GM12878 (cell line): ENCODE results near the gene CDC25A. TPM values are rescaled to one million over a fixed set of nuclear protein-coding genes. Genes with fewer than 3 reads are reported as not detected.

ENCODE experiments used
- ATAC-seq: fragments of 200-7000 bp; cut with Tn5 transposase; 3 replicates; pipeline ENCODE4 v1.9.1; 2020; ENCODE audit warnings: mild to moderate bottlenecking, moderate library complexity
- BruUV-seq: library from RNA; stranded (reverse); fragments of 400-500 nt; replicated peaks from 2 replicates; lab custom pipeline; 2021; lab: Mats Ljungman, UMichigan
- CTCF ChIA-PET: fragments of 300-600 bp; sonication (Branson Sonifier 250); formaldehyde crosslinking; extraction: SDS; loops from one replicate; lab custom pipeline; 2021; ENCODE audit warnings: inconsistent platforms; lab: Yijun Ruan, JAX
- POLR2A ChIA-PET: fragments of 350-600 bp; formaldehyde crosslinking; extraction: SDS; loops from one replicate; lab custom pipeline; 2021; ENCODE audit warnings: inconsistent platforms; lab: Charles Lee
- RAD21 ChIA-PET: fragments of 300-600 bp; sonication (Branson Sonifier 250); formaldehyde crosslinking; loops from one replicate; lab custom pipeline; 2023; ENCODE audit warnings: antibody characterized with exemption; ENCODE audit not compliant: unreplicated experiment; lab: Charles Lee
- SMC1A ChIA-PET: fragments of 300-600 bp; sonication (Branson Sonifier 250); formaldehyde crosslinking; loops from one replicate; lab custom pipeline; 2023; ENCODE audit not compliant: unreplicated experiment, uncharacterized antibody; lab: Charles Lee
- DNase-seq: peaks from one replicate; pipeline ENCODE4 v3.0.0-alpha.2; 2011; ENCODE audit warnings: low read depth, low spot score
- FAIRE-seq: peaks from 3 replicates; lab custom pipeline; 2011; peaks lifted over from hg19 to GRCh38; lab: Jason Lieb, UNC
- H2AFZ ChIP-seq: 2 replicates; pipeline ENCODE4 v1.6.0; 2011; ENCODE audit warnings: low read depth, low read length, control low read depth; ENCODE audit not compliant: control insufficient read depth
- H3K27ac ChIP-seq: 2 replicates; pipeline ENCODE4 v1.5.1; 2011; ENCODE audit warnings: control low read depth; ENCODE audit not compliant: control insufficient read depth, insufficient read depth
- H3K27me3 ChIP-seq, 2 experiments: replicated peaks in 1 of 2; 2 replicates each; pipeline versions ENCODE4 v1.6.0 to v1.6.1; 2011; ENCODE audit warnings: low read length in 1 of 2; ENCODE audit not compliant: control insufficient read depth in 2 of 2, insufficient read depth in 2 of 2
- H3K36me3 ChIP-seq, 2 experiments: 2 replicates each; pipeline ENCODE4 v1.5.1; 2011; ENCODE audit warnings: low read length in 1 of 2; ENCODE audit not compliant: control insufficient read depth in 2 of 2, insufficient read depth in 2 of 2
- H3K4me1 ChIP-seq: 2 replicates; pipeline ENCODE4 v1.6.1; 2011; ENCODE audit warnings: mild to moderate bottlenecking, low read length, moderate library complexity, mixed read lengths; ENCODE audit not compliant: control insufficient read depth, insufficient read depth
- H3K4me2 ChIP-seq: 2 replicates; pipeline ENCODE4 v1.6.0; 2011; ENCODE audit warnings: control low read depth; ENCODE audit not compliant: control insufficient read depth, insufficient read depth
- H3K4me3 ChIP-seq: fragments of 200-600 bp; sonication (generic); 2 replicates; pipeline ENCODE4 v1.5.1; 2016
- H3K79me2 ChIP-seq: 2 replicates; pipeline ENCODE4 v1.6.0; 2011; ENCODE audit warnings: low read length; ENCODE audit not compliant: control insufficient read depth, insufficient read depth
- H3K9ac ChIP-seq: 2 replicates; pipeline ENCODE4 v1.8.0; 2011; ENCODE audit warnings: low read length, control low read depth, mixed read lengths; ENCODE audit not compliant: control insufficient read depth, insufficient read depth
- H3K9me3 ChIP-seq: replicated peaks from 3 replicates; pipeline ENCODE4 v1.5.1; 2011; ENCODE audit warnings: mild to moderate bottlenecking, low read length; ENCODE audit not compliant: control insufficient read depth, insufficient read depth
- H4K20me1 ChIP-seq: 2 replicates; pipeline ENCODE4 v1.6.0; 2011; ENCODE audit not compliant: control insufficient read depth, insufficient read depth
- ASH2L ChIP-seq: fragments of 300-600, 200-600 bp; sonication (generic); IDR thresholded peaks from 2 replicates; pipeline ENCODE4 v1.6.1; 2017; ENCODE audit warnings: low read depth, mild to moderate bottlenecking, borderline replicate concordance
- BMI1 ChIP-seq: fragments of 450-650 bp; IDR thresholded peaks from 2 replicates; pipeline ENCODE4 v1.6.1; 2016; ENCODE audit warnings: mild to moderate bottlenecking, moderate library complexity, borderline replicate concordance
- FOXK2 ChIP-seq: fragments of 450-650 bp; IDR thresholded peaks from 2 replicates; pipeline ENCODE4 v1.6.1; 2017; ENCODE audit warnings: mild to moderate bottlenecking, moderate library complexity
- FOXM1 ChIP-seq: IDR thresholded peaks from 2 replicates; pipeline ENCODE4 v1.6.1; 2012; ENCODE audit warnings: low read depth, mild to moderate bottlenecking, inconsistent platforms, low read length, moderate library complexity
- MEF2A ChIP-seq: IDR thresholded peaks from 2 replicates; pipeline ENCODE4 v1.6.1; 2011; ENCODE audit warnings: low read depth, mild to moderate bottlenecking, low read length, moderate library complexity; ENCODE audit not compliant: insufficient read depth
- MTA2 ChIP-seq: fragments of 450-650 bp; IDR thresholded peaks from 2 replicates; pipeline ENCODE4 v1.6.1; 2016; ENCODE audit warnings: low read depth, mild to moderate bottlenecking, moderate library complexity
- MYC ChIP-seq: IDR thresholded peaks from 2 replicates; pipeline ENCODE4 v1.6.1; 2011; ENCODE audit warnings: mild to moderate bottlenecking, low read length, moderate library complexity, inconsistent platforms; ENCODE audit not compliant: insufficient read depth, insufficient replicate concordance, insufficient read length, severe bottlenecking
- POU2F2 ChIP-seq: IDR thresholded peaks from 3 replicates; pipeline ENCODE4 v1.6.1; 2011; ENCODE audit warnings: low read depth, mild to moderate bottlenecking, low read length, borderline replicate concordance
- RFX5 ChIP-seq: IDR thresholded peaks from 2 replicates; pipeline ENCODE4 v1.6.1; 2011; ENCODE audit warnings: low read depth, low read length, improper control_type of control experiment
- STAT1 ChIP-seq: fragments of 450-650 bp; conservative IDR thresholded peaks from 2 replicates; pipeline ENCODE4 v1.6.1; 2014; ENCODE audit warnings: antibody characterized with exemption, mild to moderate bottlenecking
- ZSCAN29 ChIP-seq: fragments of 450-650 bp; IDR thresholded peaks from 2 replicates; pipeline ENCODE4 v1.6.1; 2017; ENCODE audit warnings: mild to moderate bottlenecking, moderate library complexity
- WGBS: methylation state at CpG from one replicate; pipeline ENCODE4 v1.1.6; 2016; ENCODE audit warnings: low lambda C conversion rate; ENCODE audit not compliant: insufficient replicate concordance, insufficient coverage; ENCODE audit errors: missing lambda C conversion rate; 5-methylcytosine and 5-hydroxymethylcytosine counted together
- in situ Hi-C: fragments of 300-500 bp; cut with MboI; formaldehyde crosslinking; loops from 9 replicates; pipeline ENCODE4 v1.14.3; 2018; ENCODE audit warnings: mixed read lengths
- intact Hi-C: fragments of 100-400 bp; cut with micrococcal nuclease; formaldehyde crosslinking; loops from one replicate; pipeline ENCODE4 v1.14.2; 2022; ENCODE audit not compliant: unreplicated experiment
- polyA plus RNA-seq, 11 experiments: library from polyadenylated mRNA; depleted of rRNA in 4 of 11; unstranded in 6 of 11; stranded (reverse) in 5 of 11; fragments of >200 nt; fragmentation: Nextera tagmentation in 4 of 11; fragmentation: Illumina TruSeq in 1 of 11; extraction: Ambion mirVana in 4 of 11; extraction: Trizol in 1 of 11; gene quantifications; 1 replicate in 1 of 11; 2 replicates in 10 of 11; pipeline versions ENCODE4 v1.2.1 to v1.2.3, GENCODE V29; 2011 to 2016; ENCODE audit warnings: inconsistent platforms in 2 of 11, missing spikeins in 2 of 11, low read depth in 1 of 11
- total RNA-seq, 4 experiments: library from RNA; depleted of rRNA in 3 of 4; stranded (reverse); fragments of >200 nt in 3 of 4; fragmentation: Illumina TruSeq in 1 of 4; extraction: Trizol in 1 of 4; gene quantifications; 2 replicates each; pipeline versions ENCODE4 v1.2.1 to v1.2.3, GENCODE V29; 2013 to 2021
- TF ChIP-seq, protein P1 (sequence below): IDR thresholded peaks from 2 replicates; pipeline ENCODE4 v1.6.1; 2012; ENCODE audit warnings: mild to moderate bottlenecking, low read depth, low read length

CDC25A gene
- total and polyA plus RNA-seq, 10 of the 15 experiments (the other 5 are each of a cell fraction or from before 2014, with no cell fraction given): 2.9 to 36.6 (median 26.9) TPM

DNA sequence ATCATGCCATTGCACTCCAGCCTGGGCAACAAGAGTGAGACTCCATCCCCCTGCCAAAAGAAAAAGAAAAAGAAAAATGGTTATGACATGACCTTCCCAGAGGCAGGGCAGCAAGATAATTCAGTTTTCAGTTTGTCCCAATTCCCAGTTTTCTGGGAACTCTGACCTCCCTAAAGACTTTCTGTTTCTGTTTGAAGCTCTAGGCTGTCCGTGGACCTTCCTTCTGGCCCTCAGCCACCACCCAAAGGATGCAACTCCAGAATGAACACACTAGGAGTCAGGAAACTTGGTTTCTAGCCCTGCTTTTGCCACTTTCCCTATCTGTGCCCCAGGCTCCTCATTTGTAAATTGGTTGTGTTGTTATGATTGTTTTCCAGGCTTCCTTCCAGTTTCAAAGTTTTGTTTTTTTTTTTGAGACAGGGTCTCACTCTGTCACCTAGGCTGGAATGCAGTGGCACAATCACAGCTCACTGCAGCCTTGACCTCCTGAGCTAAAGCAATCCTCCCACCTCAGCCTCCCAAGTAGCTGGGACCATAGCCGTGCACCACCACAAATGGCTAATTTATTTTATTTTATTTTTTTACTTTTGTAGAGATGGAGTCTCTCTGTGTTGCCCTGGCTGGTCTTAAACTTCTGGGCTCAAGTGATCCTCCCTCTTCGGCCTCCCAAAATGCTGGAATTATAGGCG, 68.6 kb downstream of the CDC25A start:
- H3K27ac ChIP-seq: no peak overlapping the region
- ATAC-seq (no peak), DNase-seq (no peak), FAIRE-seq (no peak)
- CTCF ChIA-PET: interaction anchor here (1.1 kb wide), 1 partner anchor 40 kb away, joined by 3 read pairs; no protein-coding TSS in a partner anchor
- H3K4me3 ChIP-seq: no peak overlapping the region
- TF ChIP-seq BMI1: no peak
- TF ChIP-seq POU2F2: no peak
- TF ChIP-seq FOXK2: no peak
- TF ChIP-seq ASH2L: no peak
- TF ChIP-seq MYC: no peak
- TF ChIP-seq MEF2A: no peak
- no peak for TF ChIP-seq MTA2
- TF ChIP-seq RFX5: no peak
- no peak for TF ChIP-seq FOXM1
- no peak for TF ChIP-seq STAT1
- TF ChIP-seq, protein P1, sequence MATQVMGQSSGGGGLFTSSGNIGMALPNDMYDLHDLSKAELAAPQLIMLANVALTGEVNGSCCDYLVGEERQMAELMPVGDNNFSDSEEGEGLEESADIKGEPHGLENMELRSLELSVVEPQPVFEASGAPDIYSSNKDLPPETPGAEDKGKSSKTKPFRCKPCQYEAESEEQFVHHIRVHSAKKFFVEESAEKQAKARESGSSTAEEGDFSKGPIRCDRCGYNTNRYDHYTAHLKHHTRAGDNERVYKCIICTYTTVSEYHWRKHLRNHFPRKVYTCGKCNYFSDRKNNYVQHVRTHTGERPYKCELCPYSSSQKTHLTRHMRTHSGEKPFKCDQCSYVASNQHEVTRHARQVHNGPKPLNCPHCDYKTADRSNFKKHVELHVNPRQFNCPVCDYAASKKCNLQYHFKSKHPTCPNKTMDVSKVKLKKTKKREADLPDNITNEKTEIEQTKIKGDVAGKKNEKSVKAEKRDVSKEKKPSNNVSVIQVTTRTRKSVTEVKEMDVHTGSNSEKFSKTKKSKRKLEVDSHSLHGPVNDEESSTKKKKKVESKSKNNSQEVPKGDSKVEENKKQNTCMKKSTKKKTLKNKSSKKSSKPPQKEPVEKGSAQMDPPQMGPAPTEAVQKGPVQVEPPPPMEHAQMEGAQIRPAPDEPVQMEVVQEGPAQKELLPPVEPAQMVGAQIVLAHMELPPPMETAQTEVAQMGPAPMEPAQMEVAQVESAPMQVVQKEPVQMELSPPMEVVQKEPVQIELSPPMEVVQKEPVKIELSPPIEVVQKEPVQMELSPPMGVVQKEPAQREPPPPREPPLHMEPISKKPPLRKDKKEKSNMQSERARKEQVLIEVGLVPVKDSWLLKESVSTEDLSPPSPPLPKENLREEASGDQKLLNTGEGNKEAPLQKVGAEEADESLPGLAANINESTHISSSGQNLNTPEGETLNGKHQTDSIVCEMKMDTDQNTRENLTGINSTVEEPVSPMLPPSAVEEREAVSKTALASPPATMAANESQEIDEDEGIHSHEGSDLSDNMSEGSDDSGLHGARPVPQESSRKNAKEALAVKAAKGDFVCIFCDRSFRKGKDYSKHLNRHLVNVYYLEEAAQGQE: no peak
- no peak for TF ChIP-seq ZSCAN29
- intact Hi-C loops (no loop called here), in situ Hi-C loops (no loop called here)
- no peak overlapping the region for H3K4me2 ChIP-seq
- H3K4me1 ChIP-seq: no peaks in the 10 kb centered on the region
- H3K79me2 ChIP-seq: no peaks in the 10 kb centered on the region
- 86% methylated on average over 4 of the region's 4 CpGs for WGBS
- H4K20me1 ChIP-seq: no peaks in the 10 kb centered on the region
- no peak overlapping the region for H2AFZ ChIP-seq
- RAD21 ChIA-PET: interaction anchor here (0.9 kb wide), 1 partner anchor 32 kb away, joined by 3 read pairs; no protein-coding TSS in a partner anchor
- POLR2A ChIA-PET: interaction anchor here (0.7 kb wide), 1 partner anchor 250 kb away, joined by 3 read pairs; no protein-coding TSS in a partner anchor
- BruUV-seq: no TSS peak
- no peak overlapping the region for H3K9ac ChIP-seq
- SMC1A ChIA-PET: no interaction called here
- no peaks in the 10 kb centered on the region for H3K36me3 ChIP-seq
- no peaks in the 10 kb centered on the region for H3K9me3 ChIP-seq
- no peaks in the 10 kb centered on the region for H3K27me3 ChIP-seq
